Measurements from ENCODE around the gene IL1RAP.

GRCh38 chr3:190629088-190629487, 115.2 kb downstream of the IL1RAP start:
- TF ChIP-seq CTCF (conservative IDR thresholded peaks at IDR 0.05 in 1 of 2, IDR thresholded peaks at IDR 0.05 in 1 of 2; ENCODE audit: extremely low read depth in 1 of 2, insufficient read depth in 1 of 2, low read depth in 1 of 2, low read length in 2 of 2) (no peak), EZH2 (IDR thresholded peaks at IDR 0.05; ENCODE audit: borderline replicate concordance, low read length) (no peak)

Data from mammary epithelial cell (primary cell).